PC-9 (cell line): ENCODE measurements around the gene IER2.

Source experiments
- CTCF ChIP-seq: fragments of 200-600 bp; sonication (generic); conservative IDR thresholded peaks from 2 replicates; pipeline ENCODE4 v1.6.1; 2017; ENCODE audit warnings: mixed run types, antibody characterized with exemption, mild to moderate bottlenecking, moderate library complexity
- EZH2 ChIP-seq: fragments of 200-600 bp; sonication (generic); IDR thresholded peaks from 2 replicates; pipeline ENCODE4 v1.8.0; 2017; ENCODE audit warnings: antibody characterized with exemption, low read depth

- TF ChIP-seq CTCF (no peak), EZH2 (no peak)
These were observed 48.4 kb downstream of the IER2 start for GRCh38 chr19:13198634-13199033.
